Measurements from ENCODE around the gene RCAN2. TPM values are rescaled to one million over a fixed set of nuclear protein-coding genes. Genes with fewer than 3 reads are reported as not detected.

Gene RCAN2
- total RNA-seq, 1 donor from 2014 or later: 5.8 TPM

DNA sequence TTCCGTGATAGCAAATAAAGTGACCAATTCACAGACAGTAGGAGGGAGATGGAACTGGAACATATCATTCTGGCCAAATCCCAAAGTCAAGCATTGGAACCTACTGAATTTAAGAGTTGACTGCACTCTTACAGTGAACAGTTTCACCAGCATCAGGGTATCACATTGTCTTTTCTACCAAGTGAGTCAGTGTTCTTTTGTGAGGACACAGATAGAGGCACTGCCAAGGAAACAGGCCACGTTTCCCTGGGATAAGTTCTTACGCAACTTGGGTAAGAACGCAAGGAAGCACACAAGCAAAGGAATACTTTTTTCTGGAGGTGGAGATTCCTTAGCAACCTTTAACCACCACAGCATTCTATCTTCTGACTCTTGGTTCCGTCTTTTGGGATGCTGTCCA lies 291.9 kb downstream of the RCAN2 start:
- H2AFZ ChIP-seq (replicated peaks): peak overlapping the region; percentile 18
- no peak for TF ChIP-seq EZH2 (IDR thresholded peaks at IDR 0.05)
- no peak for TF ChIP-seq EZH2phosphoT487 (IDR thresholded peaks at IDR 0.05)
- TF ChIP-seq, protein P1, sequence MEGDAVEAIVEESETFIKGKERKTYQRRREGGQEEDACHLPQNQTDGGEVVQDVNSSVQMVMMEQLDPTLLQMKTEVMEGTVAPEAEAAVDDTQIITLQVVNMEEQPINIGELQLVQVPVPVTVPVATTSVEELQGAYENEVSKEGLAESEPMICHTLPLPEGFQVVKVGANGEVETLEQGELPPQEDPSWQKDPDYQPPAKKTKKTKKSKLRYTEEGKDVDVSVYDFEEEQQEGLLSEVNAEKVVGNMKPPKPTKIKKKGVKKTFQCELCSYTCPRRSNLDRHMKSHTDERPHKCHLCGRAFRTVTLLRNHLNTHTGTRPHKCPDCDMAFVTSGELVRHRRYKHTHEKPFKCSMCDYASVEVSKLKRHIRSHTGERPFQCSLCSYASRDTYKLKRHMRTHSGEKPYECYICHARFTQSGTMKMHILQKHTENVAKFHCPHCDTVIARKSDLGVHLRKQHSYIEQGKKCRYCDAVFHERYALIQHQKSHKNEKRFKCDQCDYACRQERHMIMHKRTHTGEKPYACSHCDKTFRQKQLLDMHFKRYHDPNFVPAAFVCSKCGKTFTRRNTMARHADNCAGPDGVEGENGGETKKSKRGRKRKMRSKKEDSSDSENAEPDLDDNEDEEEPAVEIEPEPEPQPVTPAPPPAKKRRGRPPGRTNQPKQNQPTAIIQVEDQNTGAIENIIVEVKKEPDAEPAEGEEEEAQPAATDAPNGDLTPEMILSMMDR (IDR thresholded peaks at IDR 0.05): no peak

DNA sequence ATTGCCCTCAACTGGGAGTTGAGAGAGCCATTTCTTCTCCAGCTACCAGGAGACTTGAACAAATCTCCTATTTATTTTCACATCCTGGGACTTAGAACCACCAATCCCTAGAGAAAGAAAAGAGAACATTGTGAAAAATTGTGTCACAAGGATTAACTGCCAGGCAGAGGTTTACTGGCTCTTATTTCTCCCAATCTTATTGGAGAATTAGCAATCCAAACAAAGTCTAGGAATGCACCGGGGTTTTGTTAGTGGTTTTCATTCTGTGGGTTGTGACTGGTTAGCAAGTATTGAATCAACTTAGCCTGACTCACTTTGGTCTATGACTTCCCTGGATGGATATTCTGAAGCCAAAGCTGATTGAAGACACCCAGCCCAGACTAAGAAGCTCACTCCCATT lies 299.3 kb downstream of the RCAN2 start:
- no peak overlapping the region for H3K9ac ChIP-seq
- Mint-ChIP-seq H3K4me1 (no peaks in the 10 kb centered on the region), H3K36me3 (no peaks in the 10 kb centered on the region), H3K9me3 (no peaks in the 10 kb centered on the region), H3K4me3 (no peak overlapping the region), H3K27ac (no peak overlapping the region), H3K27me3 (ENCODE audit: insufficient read depth, low read depth) (no peaks in the 10 kb centered on the region)
- H3F3A ChIP-seq (ENCODE audit: low read depth): no peaks in the 10 kb centered on the region
- H4K20me1 ChIP-seq (ENCODE audit: low read depth): no peaks in the 10 kb centered on the region
- H3K27ac ChIP-seq: no peak overlapping the region
- H2AFZ ChIP-seq (replicated peaks): no peak overlapping the region
- H3K4me2 ChIP-seq: no peak overlapping the region
- H3K4me1 ChIP-seq: no peaks in the 10 kb centered on the region
- H3K79me2 ChIP-seq (ENCODE audit: low read depth): no peaks in the 10 kb centered on the region
- no peak overlapping the region for H3K4me3 ChIP-seq
- DNase-seq (ENCODE audit: low spot score): no peak
- no peaks in the 10 kb centered on the region for H3K36me3 ChIP-seq
- no peaks in the 10 kb centered on the region for H3K9me3 ChIP-seq (ENCODE audit: low read depth)
- no peak for TF ChIP-seq EZH2 (IDR thresholded peaks at IDR 0.05)
- TF ChIP-seq EZH2phosphoT487 (IDR thresholded peaks at IDR 0.05): no peak
- TF ChIP-seq, protein P1 (IDR thresholded peaks at IDR 0.05): no peak
- no peaks in the 10 kb centered on the region for H3K27me3 ChIP-seq

More for the DNA sequence above, 291.9 kb downstream of the RCAN2 start:
- H3K9ac ChIP-seq: no peak overlapping the region
- no peak overlapping the region for H3K4me3 ChIP-seq
- no peak for DNase-seq (ENCODE audit: low spot score)
- H3K36me3 ChIP-seq: no peaks in the 10 kb centered on the region
- no peaks in the 10 kb centered on the region for H4K20me1 ChIP-seq (ENCODE audit: low read depth)
- no peak overlapping the region for H3K4me2 ChIP-seq
- Mint-ChIP-seq H3K27me3 (ENCODE audit: insufficient read depth, low read depth) (peaks cover 2% of the 10 kb centered on the region), H3K9me3 (no peaks in the 10 kb centered on the region), H3K4me1 (no peaks in the 10 kb centered on the region), H3K4me3 (no peak overlapping the region), H3K36me3 (no peaks in the 10 kb centered on the region), H3K27ac (no peak overlapping the region)
- no peak overlapping the region for H3K27ac ChIP-seq
- H3F3A ChIP-seq (ENCODE audit: low read depth): no peaks in the 10 kb centered on the region
- no peaks in the 10 kb centered on the region for H3K27me3 ChIP-seq
- H3K79me2 ChIP-seq (ENCODE audit: low read depth): no peaks in the 10 kb centered on the region
- no peaks in the 10 kb centered on the region for H3K9me3 ChIP-seq (ENCODE audit: low read depth)
- no peaks in the 10 kb centered on the region for H3K4me1 ChIP-seq

DNA sequence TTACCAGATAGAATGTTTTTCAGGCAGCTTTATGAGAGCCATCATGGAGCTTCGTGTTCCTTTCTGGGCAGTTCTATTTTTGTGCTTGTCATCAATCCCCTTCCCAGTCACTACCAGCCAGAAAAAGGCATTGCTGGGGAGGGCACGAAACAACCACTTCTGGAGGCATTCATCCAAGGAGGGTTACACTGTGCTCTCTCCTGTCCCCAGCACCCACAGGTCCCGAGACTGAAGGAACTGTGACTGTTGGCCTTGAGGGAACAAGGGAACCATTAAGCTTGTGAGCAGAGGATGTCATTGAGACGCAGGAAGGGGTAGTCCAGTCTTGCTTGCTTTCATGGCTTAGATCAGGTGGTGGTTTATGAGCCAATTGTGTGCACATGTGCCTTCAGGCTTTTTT lies 300.4 kb downstream of the RCAN2 start:
- H3K4me1 Mint-ChIP-seq: no peaks in the 10 kb centered on the region
- no peak overlapping the region for H3K27ac Mint-ChIP-seq

More for the DNA sequence above, 300.4 kb downstream of the RCAN2 start:
- Histone ChIP-seq H3K9ac (no peak overlapping the region), H2AFZ (replicated peaks) (no peak overlapping the region), H3K79me2 (ENCODE audit: low read depth) (no peaks in the 10 kb centered on the region), H3F3A (ENCODE audit: low read depth) (no peaks in the 10 kb centered on the region), H3K27me3 (no peaks in the 10 kb centered on the region), H3K9me3 (ENCODE audit: low read depth) (no peaks in the 10 kb centered on the region), H3K4me1 (no peaks in the 10 kb centered on the region), H3K36me3 (no peaks in the 10 kb centered on the region), H3K4me3 (no peak overlapping the region), H3K27ac (no peak overlapping the region), H4K20me1 (ENCODE audit: low read depth) (no peaks in the 10 kb centered on the region), H3K4me2 (no peak overlapping the region)
- H3K4me3 Mint-ChIP-seq: no peak overlapping the region
- no peaks in the 10 kb centered on the region for H3K27me3 Mint-ChIP-seq (ENCODE audit: insufficient read depth, low read depth)
- H3K9me3 Mint-ChIP-seq: no peaks in the 10 kb centered on the region
- no peak for DNase-seq (ENCODE audit: low spot score)
- no peaks in the 10 kb centered on the region for H3K36me3 Mint-ChIP-seq
- TF ChIP-seq EZH2 (IDR thresholded peaks at IDR 0.05) (no peak), EZH2phosphoT487 (IDR thresholded peaks at IDR 0.05) (no peak)
- TF ChIP-seq, protein P1 (IDR thresholded peaks at IDR 0.05): no peak
